ENCODE data around the gene LSAMP.

LSAMP gene

GRCh38 chr3:116192464-116192863, 252.8 kb downstream of the LSAMP start:
- Histone ChIP-seq H3K79me2 (ENCODE audit: insufficient read depth, low read length) (no peaks in the 10 kb centered on the region), H3K27me3 (ENCODE audit: insufficient read depth, low read length, poor library complexity) (no peaks in the 10 kb centered on the region), H4K20me1 (ENCODE audit: insufficient read depth, low read length) (no peaks in the 10 kb centered on the region), H3K36me3 (ENCODE audit: insufficient read depth, low read length) (no peaks in the 10 kb centered on the region), H3K4me3 (ENCODE audit: low read depth in 1 of 2, low read length in 2 of 2) (no peak overlapping the region), H3K9ac (ENCODE audit: low read depth, low read length) (no peak overlapping the region), H3K4me1 (ENCODE audit: insufficient read depth, low read length) (no peaks in the 10 kb centered on the region), H3K9me3 (ENCODE audit: insufficient read depth, low read length, severe bottlenecking) (no peaks in the 10 kb centered on the region), H3K4me2 (ENCODE audit: insufficient read depth, low read length) (no peak overlapping the region), H3K27ac (ENCODE audit: low read length) (no peak overlapping the region), H2AFZ (ENCODE audit: low read depth, low read length) (no peak overlapping the region)
- no peak for TF ChIP-seq EZH2 (IDR thresholded peaks at IDR 0.05; ENCODE audit: borderline replicate concordance, low read depth, low read length, severe bottlenecking)
- no peak for TF ChIP-seq CTCF (IDR thresholded peaks at IDR 0.05; ENCODE audit: borderline replicate concordance, extremely low read depth, low read length, poor library complexity, severe bottlenecking)
- ATAC-seq (ENCODE audit: insufficient read depth, low read depth) (no peak), DNase-seq (no peak)

- no peak for ATAC-seq (ENCODE audit: insufficient read depth, low read depth)
- Histone ChIP-seq H3K4me1 (ENCODE audit: insufficient read depth, low read length) (no peaks in the 10 kb centered on the region), H3K4me3 (ENCODE audit: low read depth in 1 of 2, low read length in 2 of 2) (no peak overlapping the region), H3K4me2 (ENCODE audit: insufficient read depth, low read length) (no peak overlapping the region), H3K27me3 (ENCODE audit: insufficient read depth, low read length, poor library complexity) (no peaks in the 10 kb centered on the region), H4K20me1 (ENCODE audit: insufficient read depth, low read length) (no peaks in the 10 kb centered on the region), H3K9me3 (ENCODE audit: insufficient read depth, low read length, severe bottlenecking) (no peaks in the 10 kb centered on the region), H3K36me3 (ENCODE audit: insufficient read depth, low read length) (no peaks in the 10 kb centered on the region), H2AFZ (ENCODE audit: low read depth, low read length) (no peak overlapping the region), H3K79me2 (ENCODE audit: insufficient read depth, low read length) (no peaks in the 10 kb centered on the region), H3K27ac (ENCODE audit: low read length) (no peak overlapping the region), H3K9ac (ENCODE audit: low read depth, low read length) (no peak overlapping the region)
- DNase-seq, result no peak
- TF ChIP-seq CTCF (IDR thresholded peaks at IDR 0.05; ENCODE audit: borderline replicate concordance, extremely low read depth, low read length, poor library complexity, severe bottlenecking) (no peak), EZH2 (IDR thresholded peaks at IDR 0.05; ENCODE audit: borderline replicate concordance, low read depth, low read length, severe bottlenecking) (no peak)
Observed at GRCh38 chr3:116191409-116191808, 253.9 kb downstream of the LSAMP start.

GRCh38 chr3:116190095-116190494, 255.2 kb downstream of the LSAMP start:
- Histone ChIP-seq H3K27me3 (ENCODE audit: insufficient read depth, low read length, poor library complexity) (no peaks in the 10 kb centered on the region), H3K9me3 (ENCODE audit: insufficient read depth, low read length, severe bottlenecking) (no peaks in the 10 kb centered on the region), H3K79me2 (ENCODE audit: insufficient read depth, low read length) (no peaks in the 10 kb centered on the region), H3K4me1 (ENCODE audit: insufficient read depth, low read length) (no peaks in the 10 kb centered on the region), H3K9ac (ENCODE audit: low read depth, low read length) (no peak overlapping the region), H3K4me2 (ENCODE audit: insufficient read depth, low read length) (no peak overlapping the region), H3K4me3 (ENCODE audit: low read depth in 1 of 2, low read length in 2 of 2) (no peak overlapping the region), H3K36me3 (ENCODE audit: insufficient read depth, low read length) (no peaks in the 10 kb centered on the region), H2AFZ (ENCODE audit: low read depth, low read length) (no peak overlapping the region), H4K20me1 (ENCODE audit: insufficient read depth, low read length) (no peaks in the 10 kb centered on the region), H3K27ac (ENCODE audit: low read length) (no peak overlapping the region)
- DNase-seq (no peak), ATAC-seq (ENCODE audit: insufficient read depth, low read depth) (no peak)
- TF ChIP-seq CTCF (IDR thresholded peaks at IDR 0.05; ENCODE audit: borderline replicate concordance, extremely low read depth, low read length, poor library complexity, severe bottlenecking), result no peak

- no peaks in the 10 kb centered on the region for H3K27me3 ChIP-seq (ENCODE audit: insufficient read depth, low read length, poor library complexity)
- ATAC-seq (ENCODE audit: insufficient read depth, low read depth), result no peak
- no peaks in the 10 kb centered on the region for H4K20me1 ChIP-seq (ENCODE audit: insufficient read depth, low read length)
- H3K79me2 ChIP-seq (ENCODE audit: insufficient read depth, low read length), result no peaks in the 10 kb centered on the region
- TF ChIP-seq CTCF (IDR thresholded peaks at IDR 0.05; ENCODE audit: borderline replicate concordance, extremely low read depth, low read length, poor library complexity, severe bottlenecking), result no peak
- no peak for TF ChIP-seq EZH2 (IDR thresholded peaks at IDR 0.05; ENCODE audit: borderline replicate concordance, low read depth, low read length, severe bottlenecking)
- no peak overlapping the region for H2AFZ ChIP-seq (ENCODE audit: low read depth, low read length)
- H3K9me3 ChIP-seq (ENCODE audit: insufficient read depth, low read length, severe bottlenecking), result no peaks in the 10 kb centered on the region
- no peaks in the 10 kb centered on the region for H3K36me3 ChIP-seq (ENCODE audit: insufficient read depth, low read length)
- H3K4me2 ChIP-seq (ENCODE audit: insufficient read depth, low read length), result no peak overlapping the region
- H3K9ac ChIP-seq (ENCODE audit: low read depth, low read length), result no peak overlapping the region
- no peak overlapping the region for H3K27ac ChIP-seq (ENCODE audit: low read length)
- H3K4me3 ChIP-seq (ENCODE audit: low read depth in 1 of 2, low read length in 2 of 2), result no peak overlapping the region
- no peak for DNase-seq
- H3K4me1 ChIP-seq (ENCODE audit: insufficient read depth, low read length), result no peaks in the 10 kb centered on the region
Observed at GRCh38 chr3:116188231-116188785, 257.0 kb downstream of the LSAMP start.

All from DND-41 (cell line).